ENCODE results near the gene LIPI.

LIPI gene

GRCh38 chr21:14078746-14079375 lies 131.9 kb downstream of the LIPI start:
- in situ Hi-C loops (cut with MboI; ENCODE audit: low pct_unique_long_range_greater_than_20kb, low sequenced_read_pairs, unreplicated experiment) = no loop called here
- DNase-seq (ENCODE audit: low spot score) = no peak
- TF ChIP-seq, protein P1, sequence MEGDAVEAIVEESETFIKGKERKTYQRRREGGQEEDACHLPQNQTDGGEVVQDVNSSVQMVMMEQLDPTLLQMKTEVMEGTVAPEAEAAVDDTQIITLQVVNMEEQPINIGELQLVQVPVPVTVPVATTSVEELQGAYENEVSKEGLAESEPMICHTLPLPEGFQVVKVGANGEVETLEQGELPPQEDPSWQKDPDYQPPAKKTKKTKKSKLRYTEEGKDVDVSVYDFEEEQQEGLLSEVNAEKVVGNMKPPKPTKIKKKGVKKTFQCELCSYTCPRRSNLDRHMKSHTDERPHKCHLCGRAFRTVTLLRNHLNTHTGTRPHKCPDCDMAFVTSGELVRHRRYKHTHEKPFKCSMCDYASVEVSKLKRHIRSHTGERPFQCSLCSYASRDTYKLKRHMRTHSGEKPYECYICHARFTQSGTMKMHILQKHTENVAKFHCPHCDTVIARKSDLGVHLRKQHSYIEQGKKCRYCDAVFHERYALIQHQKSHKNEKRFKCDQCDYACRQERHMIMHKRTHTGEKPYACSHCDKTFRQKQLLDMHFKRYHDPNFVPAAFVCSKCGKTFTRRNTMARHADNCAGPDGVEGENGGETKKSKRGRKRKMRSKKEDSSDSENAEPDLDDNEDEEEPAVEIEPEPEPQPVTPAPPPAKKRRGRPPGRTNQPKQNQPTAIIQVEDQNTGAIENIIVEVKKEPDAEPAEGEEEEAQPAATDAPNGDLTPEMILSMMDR (IDR thresholded peaks at IDR 0.05; ENCODE audit: extremely low read depth, insufficient read depth, missing control alignments) = no peak

DNA sequence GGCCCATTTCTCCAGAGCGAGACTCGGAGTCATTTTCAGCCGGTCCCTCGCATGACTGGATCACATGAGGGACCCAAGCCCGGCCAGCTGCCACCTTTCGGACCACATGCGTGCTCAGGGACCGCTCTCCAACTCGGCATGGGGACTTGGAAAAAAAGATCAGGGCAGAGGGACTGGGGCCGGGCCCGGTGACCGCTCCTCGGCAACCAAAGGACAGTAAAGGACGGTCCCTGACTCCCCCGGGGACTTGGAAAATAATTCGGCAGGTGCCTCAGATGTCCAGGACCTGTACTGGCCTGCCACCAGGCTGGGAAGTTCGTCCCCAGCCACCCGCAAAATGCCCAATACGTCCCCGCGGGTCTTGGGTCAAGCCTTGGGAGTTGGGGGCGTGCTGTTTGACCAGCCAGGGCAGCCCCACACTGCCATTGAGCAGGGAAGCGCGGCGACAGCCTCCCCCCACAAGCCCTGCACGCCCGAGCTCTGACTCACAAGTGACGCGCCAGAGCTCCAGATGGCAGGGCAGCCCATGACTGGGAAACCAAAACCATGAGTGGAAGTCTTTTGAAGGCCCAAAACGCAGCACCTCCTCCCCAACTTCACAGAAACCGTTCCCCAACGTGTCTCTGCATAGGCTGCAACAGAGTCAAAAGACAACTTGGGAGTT lies 134.5 kb downstream of the LIPI start:
- DNase-seq (ENCODE audit: low spot score) = no peak
- in situ Hi-C loops (cut with MboI; ENCODE audit: low pct_unique_long_range_greater_than_20kb, low sequenced_read_pairs, unreplicated experiment) = no loop called here
- TF ChIP-seq, protein P1 (IDR thresholded peaks at IDR 0.05; ENCODE audit: extremely low read depth, insufficient read depth, missing control alignments) = no peak

DNA sequence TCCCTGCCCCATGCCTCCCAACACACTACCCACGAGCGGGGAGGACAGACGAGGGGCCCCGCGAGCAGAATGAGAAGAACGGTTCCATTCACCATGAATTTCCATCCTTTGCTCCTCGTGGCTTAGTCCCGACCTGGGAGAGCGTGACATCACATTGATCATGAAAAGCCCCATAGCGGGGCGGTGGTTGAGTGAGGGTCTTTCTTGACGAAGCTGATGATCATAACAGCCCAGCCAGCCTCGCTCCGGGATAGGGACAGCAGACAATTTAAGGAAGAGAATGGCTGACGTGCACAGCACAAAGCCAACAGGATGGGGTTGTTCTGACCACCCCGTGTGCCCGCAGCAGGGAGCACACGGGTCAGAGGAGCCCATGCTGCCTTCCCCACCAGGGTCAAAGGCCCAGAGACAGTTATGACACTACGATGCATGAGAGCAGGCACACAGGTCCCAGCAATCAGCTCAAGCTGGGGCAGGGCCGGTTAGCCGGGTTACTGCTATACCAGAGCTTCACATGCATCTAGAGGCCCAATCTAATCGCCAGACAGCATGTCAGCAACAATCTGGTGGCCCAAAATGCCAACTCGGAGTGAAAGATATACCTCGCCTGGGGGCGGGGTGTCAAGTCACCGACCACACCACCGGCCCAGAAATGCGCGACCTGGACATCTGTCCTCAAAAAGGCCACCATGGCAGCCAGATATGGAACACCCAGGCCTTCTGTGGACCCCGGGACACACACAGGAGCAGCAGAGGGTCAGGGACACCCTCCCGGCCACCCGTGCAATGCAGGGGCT lies 135.2 kb downstream of the LIPI start:
- TF ChIP-seq, protein P1 (IDR thresholded peaks at IDR 0.05; ENCODE audit: extremely low read depth, insufficient read depth, missing control alignments) = no peak
- no peak for DNase-seq (ENCODE audit: low spot score)
- in situ Hi-C loops (cut with MboI; ENCODE audit: low pct_unique_long_range_greater_than_20kb, low sequenced_read_pairs, unreplicated experiment) = no loop called here

DNA sequence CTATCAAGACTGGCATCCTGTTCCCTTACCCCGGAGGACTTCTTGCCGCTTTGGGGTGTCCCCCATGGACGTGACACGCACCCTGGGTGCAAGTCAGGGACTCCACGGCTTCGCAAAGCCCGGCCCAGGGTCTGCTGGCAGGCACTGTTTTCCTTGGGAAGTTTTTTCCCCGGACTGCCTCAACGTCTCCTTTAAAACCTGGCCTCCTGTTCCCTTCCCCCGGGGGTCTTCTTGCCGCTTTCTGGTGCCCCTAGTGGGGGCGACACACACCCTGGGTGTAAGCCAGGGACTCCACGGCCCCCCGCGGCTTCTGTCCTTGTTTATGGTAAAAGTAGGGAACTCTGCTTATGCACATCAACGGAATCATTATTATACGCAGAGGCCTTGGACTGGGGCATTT lies 136.6 kb downstream of the LIPI start:
- in situ Hi-C loops (cut with MboI; ENCODE audit: low pct_unique_long_range_greater_than_20kb, low sequenced_read_pairs, unreplicated experiment) = no loop called here
- TF ChIP-seq, protein P1 (IDR thresholded peaks at IDR 0.05; ENCODE audit: extremely low read depth, insufficient read depth, missing control alignments) = no peak
- DNase-seq (ENCODE audit: low spot score) = no peak

DNA sequence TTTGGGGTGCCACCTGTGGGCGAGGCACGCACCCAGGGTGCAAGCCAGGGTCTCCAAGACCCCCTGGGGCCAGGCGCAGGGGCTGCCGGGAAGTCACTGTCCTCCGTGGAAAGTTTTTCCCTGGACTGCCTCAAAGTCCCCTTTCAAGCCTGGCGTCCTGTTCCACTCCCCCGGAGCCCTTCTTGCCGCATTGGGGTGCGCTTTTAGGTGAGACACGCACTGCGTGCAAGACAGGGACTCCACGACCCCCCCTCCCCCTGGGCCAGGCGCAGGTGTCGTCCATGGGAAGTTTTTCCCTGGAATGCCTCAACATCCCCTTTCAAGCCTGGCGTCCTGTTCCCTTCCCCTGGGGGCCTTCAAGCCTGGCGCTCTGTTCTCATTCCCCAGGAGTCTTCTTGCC lies 137.1 kb downstream of the LIPI start:
- DNase-seq (ENCODE audit: low spot score) = no peak
- TF ChIP-seq, protein P1 (IDR thresholded peaks at IDR 0.05; ENCODE audit: extremely low read depth, insufficient read depth, missing control alignments) = no peak
- in situ Hi-C loops (cut with MboI; ENCODE audit: low pct_unique_long_range_greater_than_20kb, low sequenced_read_pairs, unreplicated experiment) = no loop called here

DNA sequence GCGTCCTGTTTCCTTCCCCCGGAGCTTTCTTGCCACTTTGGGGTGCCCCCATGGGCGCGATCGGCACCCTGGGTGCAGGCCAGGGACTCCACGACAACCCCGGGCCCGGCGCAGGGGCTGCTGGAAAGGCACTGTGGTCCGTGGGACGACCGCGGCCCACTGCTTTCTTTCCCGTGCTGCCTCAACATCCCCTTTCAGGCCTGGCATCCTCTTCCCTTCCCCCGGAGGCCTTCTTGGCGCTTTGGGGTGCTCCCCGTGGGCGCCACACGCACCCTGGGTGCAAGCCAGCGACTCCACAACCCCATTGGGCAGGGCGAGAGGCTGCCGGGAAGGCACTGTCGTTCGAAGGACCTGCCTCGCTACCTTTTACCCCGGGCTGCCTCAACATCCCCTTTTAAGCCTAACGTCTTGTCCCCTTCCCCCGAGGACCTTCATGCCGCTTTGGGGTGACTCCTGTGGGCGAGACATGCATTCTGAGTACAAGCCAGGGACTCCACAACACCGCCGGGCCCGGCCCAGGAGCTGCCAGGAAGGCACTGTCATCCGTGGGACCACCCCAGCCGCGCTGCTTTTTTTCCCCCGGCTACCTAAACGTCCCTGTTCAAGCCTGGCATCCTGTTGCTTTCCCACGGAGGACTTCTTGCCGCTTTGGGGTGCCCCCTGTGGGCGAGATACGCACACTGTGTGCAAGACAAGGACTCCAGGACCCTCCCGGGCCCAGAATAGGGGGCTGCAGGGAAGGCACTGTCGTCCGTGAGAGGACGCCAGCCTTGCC lies 137.8 kb downstream of the LIPI start:
- TF ChIP-seq, protein P1 (IDR thresholded peaks at IDR 0.05; ENCODE audit: extremely low read depth, insufficient read depth, missing control alignments) = no peak
- in situ Hi-C loops (cut with MboI; ENCODE audit: low pct_unique_long_range_greater_than_20kb, low sequenced_read_pairs, unreplicated experiment) = no loop called here
- DNase-seq (ENCODE audit: low spot score) = peak; percentile 5

All from GM13977 (cell line).